ENCODE data around the gene CCDC61. TPM values are rescaled to one million over a fixed set of nuclear protein-coding genes. Genes with fewer than 3 reads are reported as not detected.

CCDC61 gene
- total RNA-seq, 1 experiment from 2014 or later = 16.9 TPM

DNA sequence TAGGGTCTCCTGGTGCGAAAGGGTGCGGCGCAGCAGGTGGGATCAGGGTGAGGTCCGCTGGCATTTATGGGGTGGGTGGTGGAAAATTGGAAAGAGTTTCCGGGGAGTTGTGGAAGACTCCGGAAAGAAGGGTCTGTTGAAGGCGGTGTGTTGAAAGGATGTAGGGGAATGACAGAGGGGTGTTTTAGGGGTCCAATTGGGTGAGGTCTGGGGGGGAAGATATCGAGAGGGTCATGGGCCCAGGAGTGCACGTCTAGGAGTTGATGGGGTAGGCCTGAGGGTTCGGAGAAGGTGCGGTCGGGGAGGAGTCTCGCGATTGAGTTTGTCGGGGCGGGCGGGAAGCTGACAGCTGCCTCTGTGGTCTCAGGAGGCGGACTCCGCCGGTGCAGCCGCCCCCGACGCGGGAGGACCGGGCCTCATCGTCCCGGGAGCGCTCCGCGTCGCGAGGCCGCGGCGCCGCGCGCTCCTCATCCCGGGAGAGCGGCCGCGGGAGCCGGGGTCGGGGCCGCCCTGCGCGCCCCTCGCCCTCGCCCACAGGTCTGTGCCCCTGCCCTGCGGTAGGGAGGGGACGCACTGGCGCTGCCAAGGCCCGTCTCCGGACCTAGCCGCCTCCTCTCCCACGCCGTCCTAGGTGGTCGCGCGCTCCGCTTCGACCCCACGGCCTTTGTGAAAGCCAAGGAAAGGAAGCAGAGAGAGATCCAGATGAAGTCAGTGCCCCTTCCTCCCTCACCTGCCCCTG is 20.6 kb downstream of the CCDC61 start:
- peak overlapping the region; percentile 44 for H3K9ac ChIP-seq (ENCODE audit: extremely low read depth, insufficient read length, low read length)
- H2BK20ac ChIP-seq (ENCODE audit: low read depth, low read length, poor library complexity, severe bottlenecking) = no peak overlapping the region
- no peak overlapping the region for H4K5ac ChIP-seq (ENCODE audit: insufficient read length, low read depth, low read length)
- no peaks in the 10 kb centered on the region for H3K9me3 ChIP-seq (ENCODE audit: control insufficient read depth, low read depth, low read length)
- H3T11ph ChIP-seq (ENCODE audit: low read length) = no peak overlapping the region
- no peak overlapping the region; the same call in 1 of the 2 replicates for H2BK15ac ChIP-seq (ENCODE audit: low read depth, low read length)
- peak overlapping the region; percentile 99 for H3K4me2 ChIP-seq (ENCODE audit: insufficient read depth, insufficient read length, low read length)
- DNase-seq = no peak
- H3K27me3 ChIP-seq (ENCODE audit: insufficient read depth, low read length) = peaks cover 7% of the 10 kb centered on the region; the same call in 1 of the 2 replicates
- peaks cover 17% of the 10 kb centered on the region for H3K23me2 ChIP-seq (ENCODE audit: insufficient read length, low read depth, low read length, poor library complexity, severe bottlenecking)
- H4K91ac ChIP-seq (ENCODE audit: insufficient read length, low read depth, low read length) = no peak overlapping the region
- H3K4me1 Mint-ChIP-seq = peaks cover 16 to 20% of the 10 kb centered on the region in 2 experiments
- H3K27ac ChIP-seq (ENCODE audit: insufficient read length, low read depth, low read length) = no peak overlapping the region
- no peaks in the 10 kb centered on the region for H3K4me1 ChIP-seq (ENCODE audit: insufficient read depth, low read length)
- H3K14ac ChIP-seq (ENCODE audit: insufficient read depth, low read length) = no peak overlapping the region
- H3K9me3 Mint-ChIP-seq = no peaks in the 10 kb centered on the region; a peak in 1 of 5 replicates
- peak overlapping the region in 1 of 3 experiments; percentile 27; a peak in 1 of 7 replicates for H3K27ac Mint-ChIP-seq
- H2AK5ac ChIP-seq (ENCODE audit: insufficient read length, low read length) = no peak overlapping the region
- no peak overlapping the region for H2BK12ac ChIP-seq (ENCODE audit: insufficient read length, low read depth, low read length)
- no CpG with 5 or more reads among the region's 63 CpGs for WGBS (ENCODE audit: extremely low coverage, insufficient read length, low lambda C conversion rate)
- H4K8ac ChIP-seq (replicated peaks; ENCODE audit: insufficient read length, low read depth, low read length) = no peak overlapping the region
- no peak overlapping the region for H2AFZ ChIP-seq (ENCODE audit: low read length)
- no peaks in the 10 kb centered on the region for H3K79me2 ChIP-seq (ENCODE audit: insufficient read depth, low read length)
- TF ChIP-seq, protein P1, sequence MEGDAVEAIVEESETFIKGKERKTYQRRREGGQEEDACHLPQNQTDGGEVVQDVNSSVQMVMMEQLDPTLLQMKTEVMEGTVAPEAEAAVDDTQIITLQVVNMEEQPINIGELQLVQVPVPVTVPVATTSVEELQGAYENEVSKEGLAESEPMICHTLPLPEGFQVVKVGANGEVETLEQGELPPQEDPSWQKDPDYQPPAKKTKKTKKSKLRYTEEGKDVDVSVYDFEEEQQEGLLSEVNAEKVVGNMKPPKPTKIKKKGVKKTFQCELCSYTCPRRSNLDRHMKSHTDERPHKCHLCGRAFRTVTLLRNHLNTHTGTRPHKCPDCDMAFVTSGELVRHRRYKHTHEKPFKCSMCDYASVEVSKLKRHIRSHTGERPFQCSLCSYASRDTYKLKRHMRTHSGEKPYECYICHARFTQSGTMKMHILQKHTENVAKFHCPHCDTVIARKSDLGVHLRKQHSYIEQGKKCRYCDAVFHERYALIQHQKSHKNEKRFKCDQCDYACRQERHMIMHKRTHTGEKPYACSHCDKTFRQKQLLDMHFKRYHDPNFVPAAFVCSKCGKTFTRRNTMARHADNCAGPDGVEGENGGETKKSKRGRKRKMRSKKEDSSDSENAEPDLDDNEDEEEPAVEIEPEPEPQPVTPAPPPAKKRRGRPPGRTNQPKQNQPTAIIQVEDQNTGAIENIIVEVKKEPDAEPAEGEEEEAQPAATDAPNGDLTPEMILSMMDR (conservative IDR thresholded peaks at IDR 0.05) = no peak
- no peaks in the 10 kb centered on the region for H3K79me1 ChIP-seq (ENCODE audit: insufficient read depth, low read depth, low read length, poor library complexity, severe bottlenecking)
- H3K56ac ChIP-seq (ENCODE audit: insufficient read length, low read depth, low read length) = no peak overlapping the region
- H4K20me1 ChIP-seq (ENCODE audit: control insufficient read depth, insufficient read depth, insufficient read length) = no peaks in the 10 kb centered on the region
- no peak overlapping the region for H2BK5ac ChIP-seq (ENCODE audit: insufficient read length, low read length)
- peaks cover 2 to 8% (median 7%) of the 10 kb centered on the region in 3 experiments; a peak in 6 of 7 replicates for H3K36me3 Mint-ChIP-seq (ENCODE audit: insufficient read depth in 1 of 3, low read depth in 3 of 3)
- H3K23ac ChIP-seq (ENCODE audit: insufficient read length, low read depth, low read length) = no peak overlapping the region
- peak overlapping the region; percentile 67 to 84 for H3K4me3 Mint-ChIP-seq
- H3K18ac ChIP-seq (ENCODE audit: insufficient read length, low read depth, low read length) = peak overlapping the region; percentile 76
- no peak overlapping the region for H3K4ac ChIP-seq (ENCODE audit: low read depth, low read length)
- no peak overlapping the region for H2BK120ac ChIP-seq (ENCODE audit: low read depth, low read length, poor library complexity, severe bottlenecking)
- H3K27me3 Mint-ChIP-seq (ENCODE audit: low read depth) = peaks cover 25% of the 10 kb centered on the region
